ENCODE measurements around the gene FHL1. TPM values are rescaled to one million over a fixed set of nuclear protein-coding genes. Genes with fewer than 3 reads are reported as not detected.
"Not testable (repeated sequence)": the region's sequence is repeated elsewhere in the genome, so short reads cannot be mapped to it uniquely, and the experiment has no call there.

FHL1 gene
- total RNA-seq, 1 donor from 2014 or later = 15.5 TPM

DNA sequence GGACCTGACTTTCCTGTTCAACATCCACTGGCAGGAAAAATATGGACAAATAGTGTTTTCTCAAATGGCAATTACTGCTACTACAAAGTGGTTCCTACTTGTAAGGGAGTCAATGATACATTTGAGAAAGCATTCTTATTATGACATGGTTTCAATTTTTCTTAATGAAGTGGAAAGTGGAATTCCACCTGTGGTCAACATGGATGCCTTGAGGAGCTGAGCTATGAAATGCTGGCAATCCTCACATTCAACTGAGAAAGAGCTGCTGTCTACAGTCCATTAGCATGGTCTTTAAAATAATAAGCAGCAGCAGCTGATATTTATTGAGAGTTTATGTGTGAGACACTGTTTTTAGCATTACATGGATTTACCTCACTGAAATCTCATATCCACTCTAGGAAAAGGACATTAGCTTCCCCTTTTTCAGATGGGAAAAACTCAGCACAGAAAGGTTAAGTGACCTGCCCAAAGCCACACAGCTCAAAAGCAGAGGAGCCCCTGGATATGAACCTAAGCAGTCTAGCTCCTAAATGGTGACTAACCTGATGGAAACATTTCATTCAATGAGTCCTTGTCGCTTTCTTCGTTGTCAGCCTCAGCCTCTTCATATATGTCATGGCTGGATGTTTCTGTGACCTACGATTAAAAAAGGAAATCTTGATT is 74.6 kb downstream of the FHL1 start:
- DNase-seq (ENCODE audit: low read depth) = no peak
- TF ChIP-seq, protein P1, sequence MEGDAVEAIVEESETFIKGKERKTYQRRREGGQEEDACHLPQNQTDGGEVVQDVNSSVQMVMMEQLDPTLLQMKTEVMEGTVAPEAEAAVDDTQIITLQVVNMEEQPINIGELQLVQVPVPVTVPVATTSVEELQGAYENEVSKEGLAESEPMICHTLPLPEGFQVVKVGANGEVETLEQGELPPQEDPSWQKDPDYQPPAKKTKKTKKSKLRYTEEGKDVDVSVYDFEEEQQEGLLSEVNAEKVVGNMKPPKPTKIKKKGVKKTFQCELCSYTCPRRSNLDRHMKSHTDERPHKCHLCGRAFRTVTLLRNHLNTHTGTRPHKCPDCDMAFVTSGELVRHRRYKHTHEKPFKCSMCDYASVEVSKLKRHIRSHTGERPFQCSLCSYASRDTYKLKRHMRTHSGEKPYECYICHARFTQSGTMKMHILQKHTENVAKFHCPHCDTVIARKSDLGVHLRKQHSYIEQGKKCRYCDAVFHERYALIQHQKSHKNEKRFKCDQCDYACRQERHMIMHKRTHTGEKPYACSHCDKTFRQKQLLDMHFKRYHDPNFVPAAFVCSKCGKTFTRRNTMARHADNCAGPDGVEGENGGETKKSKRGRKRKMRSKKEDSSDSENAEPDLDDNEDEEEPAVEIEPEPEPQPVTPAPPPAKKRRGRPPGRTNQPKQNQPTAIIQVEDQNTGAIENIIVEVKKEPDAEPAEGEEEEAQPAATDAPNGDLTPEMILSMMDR (conservative IDR thresholded peaks at IDR 0.05; ENCODE audit: low read depth, low read length) = no peak

DNA sequence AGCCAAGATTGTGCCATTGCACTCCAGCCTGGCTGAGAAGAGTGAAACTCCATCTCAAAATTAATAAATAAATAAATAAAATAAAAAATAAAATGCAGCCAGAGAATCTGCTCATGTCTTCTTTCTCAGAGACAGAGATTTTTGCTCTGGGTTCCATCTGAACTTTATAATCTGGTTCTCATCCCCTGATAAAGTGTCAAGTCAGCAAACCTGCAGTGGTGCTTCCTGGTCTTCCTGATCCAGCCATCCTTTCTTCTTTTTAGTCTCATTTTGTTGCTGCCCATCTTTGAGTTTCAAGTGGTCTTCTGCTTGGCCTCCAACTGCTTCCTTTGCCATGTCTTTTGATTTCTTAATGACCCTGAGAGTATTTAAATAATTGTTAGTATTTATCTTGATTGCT is 79.7 kb downstream of the FHL1 start:
- DNase-seq (ENCODE audit: low read depth) = no peak
- TF ChIP-seq, protein P1 (conservative IDR thresholded peaks at IDR 0.05; ENCODE audit: low read depth, low read length) = no peak
- no peak overlapping the region for H3K4me3 ChIP-seq (ENCODE audit: low read depth, low read length)

More for the DNA sequence above, 74.6 kb downstream of the FHL1 start:
- H3K4me3 ChIP-seq (ENCODE audit: low read depth, low read length) = no peak overlapping the region

DNA sequence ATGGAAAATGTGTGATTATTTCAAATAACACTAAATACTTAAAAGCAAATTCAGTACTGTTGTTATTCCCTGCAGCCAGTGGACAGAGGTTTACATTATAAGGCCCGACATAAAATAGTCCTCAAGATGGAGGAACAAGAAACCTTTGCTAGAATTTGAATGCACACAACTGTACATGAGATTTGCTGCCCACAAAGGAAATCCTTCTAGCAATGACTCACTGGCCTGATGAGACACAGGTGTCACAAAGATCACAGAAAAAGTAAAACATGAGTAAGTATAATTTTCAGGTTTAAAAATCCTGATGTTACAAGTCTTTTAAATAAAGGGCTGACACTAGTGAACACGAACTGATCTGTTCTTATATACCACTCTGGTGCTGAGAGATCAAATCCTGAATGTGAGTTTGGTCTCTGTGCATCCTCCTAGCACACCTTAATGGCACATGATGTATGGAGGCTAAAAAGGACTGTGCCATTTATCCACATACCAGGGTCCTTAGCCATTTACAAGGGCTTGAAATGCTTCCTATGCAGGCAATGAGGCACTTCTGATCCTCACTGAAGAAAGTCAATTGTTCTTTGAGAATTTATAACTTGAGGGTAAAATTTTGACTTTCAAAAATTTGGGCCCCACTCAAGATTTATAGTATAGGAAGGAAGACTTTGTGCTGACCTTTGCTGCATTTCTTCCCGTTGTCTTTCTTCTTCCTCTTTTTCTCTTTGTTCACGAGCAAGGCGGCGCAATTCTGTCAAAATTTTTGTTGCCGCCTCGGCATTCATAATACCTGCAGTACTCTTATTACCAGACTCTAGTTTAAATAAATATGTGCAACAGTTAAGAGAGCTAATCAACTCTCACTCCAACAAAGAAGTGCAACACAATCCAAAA is 80.9 kb downstream of the FHL1 start:
- no peak overlapping the region for H3K4me3 ChIP-seq (ENCODE audit: low read depth, low read length)
- TF ChIP-seq, protein P1 (conservative IDR thresholded peaks at IDR 0.05; ENCODE audit: low read depth, low read length) = no peak
- DNase-seq (ENCODE audit: low read depth) = no peak

DNA sequence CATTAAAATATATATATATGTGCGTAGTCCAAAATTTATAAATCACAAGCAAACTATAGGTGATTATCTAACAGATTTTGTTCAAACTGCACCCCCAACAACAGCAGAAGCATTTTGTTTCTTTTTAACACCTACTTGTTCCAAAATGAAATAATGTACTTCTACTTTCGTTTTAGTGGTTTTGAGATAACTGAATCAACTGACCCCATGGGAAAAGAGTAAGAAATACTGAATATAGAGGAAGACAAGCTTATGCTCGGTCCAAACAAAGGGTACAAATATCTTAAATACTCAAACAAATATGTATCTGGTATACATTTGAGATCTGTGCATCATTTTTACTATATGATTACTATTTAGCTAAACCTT is 81.5 kb downstream of the FHL1 start:
- H3K4me3 ChIP-seq (ENCODE audit: low read depth, low read length) = no peak overlapping the region
- TF ChIP-seq, protein P1 (conservative IDR thresholded peaks at IDR 0.05; ENCODE audit: low read depth, low read length) = no peak
- no peak for DNase-seq (ENCODE audit: low read depth)

DNA sequence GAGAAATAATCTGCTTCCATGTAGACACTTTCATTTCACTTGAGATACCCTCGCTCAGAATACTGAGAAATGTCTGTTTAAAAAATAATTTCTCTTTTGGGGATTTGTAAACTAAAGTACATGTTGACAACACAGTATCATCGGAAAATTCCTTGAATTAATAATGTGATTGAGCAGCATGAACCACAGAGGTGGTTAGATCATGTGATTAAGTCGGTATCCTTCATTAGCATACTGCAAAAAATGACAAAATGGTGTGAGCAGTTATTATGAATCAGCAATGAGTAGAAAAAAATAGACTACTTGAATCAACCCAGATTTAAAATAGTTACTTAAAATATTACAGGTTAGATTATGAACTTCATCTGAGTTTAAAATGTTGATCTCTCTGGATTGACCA is 89.7 kb downstream of the FHL1 start:
- no peak for DNase-seq (ENCODE audit: low read depth)
- no peak overlapping the region for H3K4me3 ChIP-seq (ENCODE audit: low read depth, low read length)
- TF ChIP-seq, protein P1 (conservative IDR thresholded peaks at IDR 0.05; ENCODE audit: low read depth, low read length) = no peak

DNA sequence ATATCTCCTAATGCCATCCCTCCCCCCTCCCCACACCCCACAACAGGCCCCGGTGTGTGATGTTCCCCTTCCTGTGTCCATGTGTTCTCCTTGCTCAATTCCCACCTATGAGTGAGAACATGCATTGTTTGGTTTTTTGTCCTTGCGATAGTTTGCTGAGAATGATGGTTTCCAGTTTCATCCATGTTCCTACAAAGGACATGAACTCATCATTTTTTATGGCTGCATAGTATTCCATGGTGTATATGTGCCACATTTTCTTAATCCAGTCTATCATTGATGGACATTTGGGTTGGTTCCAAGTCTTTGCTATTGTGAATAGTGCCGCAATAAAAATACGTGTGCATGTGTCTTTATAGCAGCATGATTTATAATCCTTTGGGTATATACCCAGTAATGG is 90.5 kb downstream of the FHL1 start:
- DNase-seq (ENCODE audit: low read depth); H3K4me3 ChIP-seq (ENCODE audit: low read depth, low read length): not testable (repeated sequence)

DNA sequence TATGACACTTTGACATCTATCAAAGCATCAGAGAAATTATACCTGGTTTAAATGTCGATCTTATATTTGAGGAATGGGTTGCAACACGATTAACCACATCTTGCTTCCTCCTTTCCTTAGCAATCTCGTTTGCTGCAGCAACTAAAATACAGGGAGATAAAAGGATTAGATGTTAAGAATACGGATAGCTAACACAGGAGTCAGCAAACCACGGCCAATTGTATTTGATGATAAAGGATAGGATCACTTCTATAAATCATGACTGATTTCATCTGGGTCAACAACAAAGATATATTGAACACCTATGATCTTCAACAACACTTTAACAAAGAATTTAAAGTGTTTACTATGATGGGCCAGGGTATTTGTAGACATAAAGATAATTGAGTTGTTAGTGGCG is 98.9 kb downstream of the FHL1 start:
- TF ChIP-seq, protein P1 (conservative IDR thresholded peaks at IDR 0.05; ENCODE audit: low read depth, low read length) = no peak
- no peak overlapping the region for H3K4me3 ChIP-seq (ENCODE audit: low read depth, low read length)
- DNase-seq (ENCODE audit: low read depth) = no peak
